Epithelial cell of proximal tubule (primary cell): Measurements from ENCODE around the gene NEK10. TPM values are rescaled to one million over a fixed set of nuclear protein-coding genes. Genes with fewer than 3 reads are reported as not detected.

Experiments
- DNase-seq: peaks from one replicate; pipeline ENCODE4 v3.0.0-alpha.2; 2011; ENCODE audit warnings: low read depth
- H3K4me3 ChIP-seq: 2 replicates; pipeline ENCODE4 v1.5.1; 2011; ENCODE audit warnings: low read depth, mild to moderate bottlenecking, low read length
- CTCF ChIP-seq: conservative IDR thresholded peaks from 2 replicates; pipeline ENCODE4 v1.5.1; 2012; ENCODE audit warnings: low read depth, mild to moderate bottlenecking, low read length
- total RNA-seq: library from RNA; depleted of rRNA; stranded (reverse); fragments of >200 nt; gene quantifications from 2 replicates; pipeline ENCODE4 v1.2.3, GENCODE V29; 2015

Gene NEK10
- total RNA-seq, 1 donor from 2014 or later = 0.06 TPM

GRCh38 chr3:27134171-27134796 lies 234.9 kb downstream of the NEK10 start:
- H3K4me3 ChIP-seq = no peak overlapping the region
- DNase-seq = no peak
- TF ChIP-seq CTCF = peak; percentile 94

- TF ChIP-seq CTCF = no peak
Observed at GRCh38 chr3:27133060-27133459, 236.1 kb downstream of the NEK10 start.

GRCh38 chr3:27130796-27131195 lies 238.4 kb downstream of the NEK10 start:
- no peak overlapping the region for H3K4me3 ChIP-seq
- no peak for TF ChIP-seq CTCF
- no peak for DNase-seq

More at GRCh38 chr3:27133060-27133459, 236.1 kb downstream of the NEK10 start:
- no peak overlapping the region for H3K4me3 ChIP-seq
- no peak for DNase-seq

GRCh38 chr3:27127879-27128278 lies 241.3 kb downstream of the NEK10 start:
- no peak for TF ChIP-seq CTCF
- DNase-seq = no peak
- H3K4me3 ChIP-seq = no peak overlapping the region

GRCh38 chr3:27127195-27127594 lies 242.0 kb downstream of the NEK10 start:
- H3K4me3 ChIP-seq = no peak overlapping the region
- no peak for DNase-seq
- no peak for TF ChIP-seq CTCF

GRCh38 chr3:27125821-27126501 lies 243.2 kb downstream of the NEK10 start:
- H3K4me3 ChIP-seq = no peak overlapping the region
- no peak for TF ChIP-seq CTCF
- DNase-seq = no peak

GRCh38 chr3:27119639-27120038 lies 249.5 kb downstream of the NEK10 start:
- no peak for TF ChIP-seq CTCF
- no peak for DNase-seq
- H3K4me3 ChIP-seq = no peak overlapping the region
